Measurements from ENCODE around the gene ADAM19.

Gene ADAM19

DNA sequence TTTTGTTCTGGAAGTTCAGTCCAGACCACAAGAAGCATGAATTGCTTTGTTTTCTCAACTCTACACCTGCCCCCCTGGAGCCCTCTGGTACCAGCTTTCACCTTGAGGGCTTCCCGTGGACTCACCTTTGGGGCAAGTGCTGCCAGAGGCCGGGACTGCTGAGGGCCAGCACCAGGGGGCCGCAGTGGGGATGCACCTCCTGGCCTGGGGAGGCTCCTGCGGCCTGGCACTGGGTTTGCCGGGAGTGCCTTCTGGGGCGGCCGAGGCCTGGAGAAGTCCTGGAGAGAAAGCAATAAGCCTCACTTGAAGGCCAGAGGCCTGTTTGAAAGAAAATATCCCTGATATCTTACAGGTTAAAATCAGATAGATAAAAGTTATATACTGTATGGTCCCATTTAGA, 93.9 kb downstream of the ADAM19 start:
- Histone ChIP-seq H3K36me3 (peaks cover 0 to 30% (median 8%) of the 10 kb centered on the region in 11 experiments; a peak in 10 of 22 replicates), H3K27ac (no peak overlapping the region), H3K9me3 (replicated peaks in 1 of 11) (no peaks in the 10 kb centered on the region), H3K9ac (no peak overlapping the region), H3K4me2 (no peak overlapping the region), H4K20me1 (peaks cover 0 to 5% (median 0%) of the 10 kb centered on the region in 11 experiments; a peak in 1 of 22 replicates), H3K27me3 (no peaks in the 10 kb centered on the region), H3K4me1 (peaks cover 21 to 40% (median 30%) of the 10 kb centered on the region in 10 experiments), H3K4me3 (no peak overlapping the region)
- TF ChIP-seq Cebpa-rat (IDR thresholded peaks at IDR 0.05), result no peak

DNA sequence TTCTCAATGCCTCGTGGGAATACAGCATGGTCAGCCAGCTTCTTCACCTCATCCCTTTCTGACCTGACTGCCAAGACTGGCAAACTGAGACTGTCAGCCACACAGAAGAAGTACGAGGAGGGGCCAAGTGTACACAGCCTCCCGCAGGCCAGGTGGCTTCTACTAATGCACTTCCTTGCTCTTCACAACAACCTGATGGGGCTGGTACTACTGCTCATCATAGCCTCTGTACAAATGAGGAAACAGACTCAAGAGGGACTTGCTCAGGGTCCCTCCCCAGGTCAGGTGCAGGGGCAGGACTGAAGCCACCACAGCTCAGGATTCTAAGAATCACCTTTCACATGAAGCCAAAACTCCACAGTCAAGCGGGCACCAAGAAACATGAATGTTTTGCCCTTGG, 94.3 kb downstream of the ADAM19 start:
- Histone ChIP-seq H4K20me1 (peaks cover 0 to 5% (median 0%) of the 10 kb centered on the region in 11 experiments; a peak in 1 of 22 replicates), H3K36me3 (peaks cover 0 to 30% (median 8%) of the 10 kb centered on the region in 11 experiments; a peak in 10 of 22 replicates), H3K27ac (no peak overlapping the region), H3K4me3 (no peak overlapping the region), H3K4me1 (peaks cover 17 to 36% (median 27%) of the 10 kb centered on the region in 10 experiments), H3K27me3 (no peaks in the 10 kb centered on the region), H3K9me3 (replicated peaks in 1 of 11) (no peaks in the 10 kb centered on the region), H3K9ac (no peak overlapping the region), H3K4me2 (no peak overlapping the region)
- TF ChIP-seq Cebpa-rat (IDR thresholded peaks at IDR 0.05), result no peak

DNA sequence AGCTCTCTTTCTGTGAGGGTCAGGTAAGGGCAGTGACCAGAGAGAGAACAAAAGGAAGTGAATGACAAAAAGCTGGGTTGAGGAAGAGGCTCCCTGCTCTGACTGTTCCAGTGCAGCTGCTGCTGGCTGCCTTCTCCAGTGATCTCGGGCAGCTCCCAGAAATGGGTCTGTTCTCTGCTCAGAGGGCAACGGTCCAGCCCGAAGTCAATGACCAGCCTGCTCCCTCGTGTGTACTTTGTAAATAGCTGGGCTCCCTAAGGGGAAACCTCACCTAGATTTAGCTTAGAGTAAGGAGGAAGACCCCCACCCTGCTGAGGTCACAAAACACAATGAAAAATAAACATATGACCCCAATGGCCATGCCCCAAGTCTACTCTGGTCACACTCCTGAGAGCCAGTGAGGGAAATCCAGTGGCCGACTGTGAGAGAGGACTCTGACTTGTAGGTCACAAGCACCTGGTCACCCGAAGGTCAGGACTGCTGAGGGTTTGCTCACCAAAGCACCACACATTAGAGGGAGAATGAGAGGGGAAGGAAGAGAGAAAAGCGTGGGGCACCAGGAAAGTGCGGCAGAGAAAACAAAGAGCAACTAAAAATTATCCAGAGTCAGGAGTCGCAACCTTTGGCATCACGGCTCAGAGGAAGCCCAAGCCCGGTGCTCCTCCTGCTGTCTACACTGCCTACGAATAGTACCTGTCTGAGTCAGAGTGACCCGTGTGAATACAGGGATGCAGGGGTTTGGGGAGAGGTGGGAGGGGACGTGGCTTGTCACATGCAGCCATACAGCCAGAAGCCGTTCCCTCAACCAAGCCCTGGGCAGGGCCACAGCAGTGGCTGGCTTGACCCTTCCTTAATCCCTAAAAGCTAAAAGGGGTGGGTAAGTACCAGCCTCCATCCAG, 95.7 kb downstream of the ADAM19 start:
- Histone ChIP-seq H3K4me1 (peaks cover 8 to 22% (median 14%) of the 10 kb centered on the region in 10 experiments), H3K27me3 (no peaks in the 10 kb centered on the region), H3K27ac (no peak overlapping the region), H3K9me3 (replicated peaks in 1 of 11) (no peaks in the 10 kb centered on the region), H3K9ac (no peak overlapping the region), H3K4me2 (no peak overlapping the region), H3K4me3 (no peak overlapping the region), H4K20me1 (peaks cover 0 to 3% (median 0%) of the 10 kb centered on the region in 11 experiments; a peak in 1 of 22 replicates), H3K36me3 (peaks cover 0 to 27% (median 8%) of the 10 kb centered on the region in 11 experiments; a peak in 10 of 22 replicates)
- TF ChIP-seq Cebpa-rat (IDR thresholded peaks at IDR 0.05), result no peak

DNA sequence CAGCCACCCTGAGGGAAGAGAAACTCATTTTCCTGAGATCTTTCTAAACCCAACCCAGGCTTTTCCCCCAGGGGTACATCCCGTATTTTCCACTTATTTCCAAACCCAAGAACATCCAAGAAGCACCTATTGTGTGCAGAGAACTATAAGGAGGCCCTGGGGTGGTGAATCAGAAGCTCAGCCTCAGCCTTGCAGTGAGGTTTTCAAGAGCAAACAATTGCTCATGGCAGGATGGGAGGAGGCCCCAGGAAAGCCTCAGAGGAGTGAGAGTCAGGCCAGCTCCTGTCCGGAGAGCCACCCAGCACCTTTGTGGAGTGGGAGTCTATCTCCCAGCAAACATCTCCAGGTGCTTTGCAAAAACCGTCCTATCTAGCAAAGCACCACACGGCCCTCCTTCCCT, 96.4 kb downstream of the ADAM19 start:
- Histone ChIP-seq H3K4me3 (no peak overlapping the region), H3K27ac (no peak overlapping the region), H3K9ac (no peak overlapping the region), H4K20me1 (no peaks in the 10 kb centered on the region), H3K27me3 (no peaks in the 10 kb centered on the region), H3K4me1 (peaks cover 2 to 15% (median 7%) of the 10 kb centered on the region in 10 experiments; a peak in 19 of 20 replicates), H3K9me3 (replicated peaks in 1 of 11) (no peaks in the 10 kb centered on the region), H3K4me2 (no peak overlapping the region; a peak in 1 of 22 replicates), H3K36me3 (peaks cover 0 to 27% (median 8%) of the 10 kb centered on the region in 11 experiments; a peak in 10 of 22 replicates)
- no peak for TF ChIP-seq Cebpa-rat (IDR thresholded peaks at IDR 0.05)

DNA sequence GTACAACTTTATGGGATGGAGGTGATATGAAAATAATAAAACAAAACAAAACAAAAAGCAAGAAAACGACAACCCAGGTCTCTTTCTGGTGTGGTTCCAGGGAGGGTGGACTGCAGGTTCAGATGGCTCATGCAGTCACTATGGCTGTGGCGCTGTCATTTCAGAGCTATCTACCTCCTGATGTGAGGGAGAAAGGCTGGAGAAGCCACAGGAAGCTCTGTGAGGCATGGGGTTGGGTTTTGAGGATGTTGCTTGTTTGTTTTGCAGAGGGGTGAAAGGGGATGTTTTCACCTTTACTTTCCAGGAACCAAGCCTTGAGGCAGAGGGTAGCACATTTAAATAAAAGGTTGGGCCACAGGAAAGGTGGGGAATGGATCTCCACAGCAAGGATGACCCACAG, 96.8 kb downstream of the ADAM19 start:
- no peak overlapping the region for H3K9ac ChIP-seq
- peaks cover 0 to 27% (median 8%) of the 10 kb centered on the region in 11 experiments; a peak in 10 of 22 replicates for H3K36me3 ChIP-seq
- no peaks in the 10 kb centered on the region for H4K20me1 ChIP-seq
- H3K4me1 ChIP-seq, result peaks cover 0 to 16% (median 7%) of the 10 kb centered on the region in 10 experiments; a peak in 14 of 20 replicates
- no peak for TF ChIP-seq Cebpa-rat (IDR thresholded peaks at IDR 0.05)
- H3K4me2 ChIP-seq, result no peak overlapping the region
- no peak overlapping the region for H3K27ac ChIP-seq
- no peak overlapping the region for H3K4me3 ChIP-seq
- no peaks in the 10 kb centered on the region for H3K9me3 ChIP-seq (replicated peaks in 1 of 11)
- H3K27me3 ChIP-seq, result no peaks in the 10 kb centered on the region

DNA sequence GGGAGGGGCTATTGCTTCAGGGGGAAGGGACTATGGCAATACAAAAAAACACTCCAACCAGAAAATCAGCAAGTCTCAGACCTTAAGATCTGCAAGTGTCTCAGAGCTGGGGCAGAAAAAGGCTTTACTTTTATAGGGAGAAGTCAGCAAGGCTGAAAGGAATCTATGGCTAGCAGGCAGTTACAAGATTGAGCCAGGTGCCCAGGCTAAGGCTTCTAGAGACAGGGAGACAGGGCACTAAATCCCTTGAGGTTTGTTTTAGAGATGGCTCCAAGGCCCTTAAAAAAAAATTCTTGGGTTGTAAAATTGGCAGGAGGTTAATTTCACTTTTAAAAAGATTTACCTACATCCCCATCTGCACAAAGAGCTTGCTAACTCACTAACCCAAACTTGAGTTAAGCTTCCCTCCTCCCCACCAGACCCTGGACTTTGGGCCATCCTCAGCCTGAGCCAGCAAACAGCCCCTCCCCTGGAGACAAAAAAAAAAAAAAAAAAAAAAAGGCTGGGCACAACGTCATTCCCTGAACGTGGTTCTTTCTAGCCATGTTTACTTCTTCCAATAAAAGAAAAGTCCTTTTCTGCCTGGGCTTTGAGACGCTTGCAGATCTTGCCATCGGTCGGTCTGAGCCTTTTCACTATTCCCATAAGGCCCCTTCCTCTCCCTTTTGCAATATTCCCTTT, 97.6 kb downstream of the ADAM19 start:
- Histone ChIP-seq H4K20me1 (no peaks in the 10 kb centered on the region), H3K9me3 (replicated peaks in 1 of 11) (no peaks in the 10 kb centered on the region), H3K27me3 (no peaks in the 10 kb centered on the region), H3K4me2 (peak overlapping the region in 1 of 11 experiments; percentile 31; a peak in 1 of 22 replicates), H3K36me3 (peaks cover 0 to 22% (median 8%) of the 10 kb centered on the region in 11 experiments; a peak in 10 of 22 replicates), H3K4me3 (no peak overlapping the region), H3K4me1 (peaks cover 0 to 24% (median 12%) of the 10 kb centered on the region in 10 experiments; a peak in 14 of 20 replicates), H3K9ac (0 out of 22 replicates have a peak overlapping the region, but pooled peaks of 1 of the 11 experiments have one; percentile 12), H3K27ac (no peak overlapping the region)
- TF ChIP-seq Cebpa-rat (IDR thresholded peaks at IDR 0.05), result no peak

DNA sequence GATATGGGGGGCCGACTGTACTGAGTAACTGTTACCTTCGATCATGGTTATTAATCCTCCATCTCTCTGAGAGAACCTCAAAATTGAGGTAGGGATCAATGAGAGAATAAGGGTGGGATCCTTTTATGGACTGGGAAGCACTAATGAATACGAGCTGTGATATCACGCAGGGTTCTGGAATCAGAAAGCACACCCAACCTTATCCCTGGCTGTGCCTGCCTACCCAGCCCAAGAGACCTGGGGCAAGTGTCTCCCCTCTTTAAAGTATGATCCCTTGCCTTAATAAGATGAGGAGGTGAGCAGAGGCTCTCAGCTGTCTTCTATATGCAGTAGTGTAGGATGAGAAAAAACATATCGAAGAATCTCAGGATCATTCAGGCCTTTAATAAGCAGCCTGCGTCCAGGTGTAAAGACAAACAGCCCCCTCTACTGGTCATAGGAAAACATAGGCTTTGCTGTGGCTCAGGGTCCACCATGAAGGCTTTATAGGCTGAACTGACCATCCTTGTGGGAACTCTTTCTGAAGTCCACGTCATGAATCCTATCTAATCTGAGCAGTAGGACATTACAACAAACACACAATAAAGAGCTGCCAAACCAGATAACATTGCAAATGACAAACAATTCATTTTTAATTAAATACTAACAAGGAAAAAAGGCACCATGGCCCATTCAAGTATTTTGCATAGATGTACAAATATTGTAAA, 98.7 kb downstream of the ADAM19 start:
- no peak for TF ChIP-seq Cebpa-rat (IDR thresholded peaks at IDR 0.05)

DNA sequence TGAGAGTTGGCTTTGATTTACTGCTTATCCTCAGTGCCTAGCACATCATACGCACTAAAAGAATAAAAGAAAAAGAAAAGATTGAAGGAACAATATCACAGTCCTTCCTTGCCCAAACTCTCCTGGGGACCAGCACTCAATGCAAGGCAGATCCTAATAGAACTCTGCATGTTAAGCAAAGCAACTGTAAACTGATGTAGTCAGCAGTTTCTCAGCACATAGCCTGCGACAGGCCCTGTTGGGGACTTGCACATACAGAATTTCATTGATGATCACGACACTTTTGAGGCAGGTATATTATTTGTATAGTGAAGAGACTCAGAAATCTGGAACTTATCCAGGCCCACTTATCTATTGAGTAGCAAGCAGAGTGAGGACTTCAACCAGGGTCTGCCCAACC, 100.1 kb downstream of the ADAM19 start:
- Histone ChIP-seq H3K4me1 (peaks cover 0 to 26% (median 12%) of the 10 kb centered on the region in 10 experiments; a peak in 14 of 20 replicates), H3K36me3 (peaks cover 0 to 7% (median 0%) of the 10 kb centered on the region in 11 experiments; a peak in 6 of 22 replicates), H3K27me3 (no peaks in the 10 kb centered on the region), H3K9ac (no peak overlapping the region), H3K27ac (no peak overlapping the region), H4K20me1 (no peaks in the 10 kb centered on the region), H3K9me3 (replicated peaks in 1 of 11) (no peaks in the 10 kb centered on the region), H3K4me2 (no peak overlapping the region), H3K4me3 (no peak overlapping the region)
- TF ChIP-seq Cebpa-rat (IDR thresholded peaks at IDR 0.05), result no peak

More for the DNA sequence above, 98.7 kb downstream of the ADAM19 start:
- Histone ChIP-seq H3K4me3 (no peak overlapping the region), H3K9ac (no peak overlapping the region), H3K9me3 (replicated peaks in 1 of 11) (no peaks in the 10 kb centered on the region), H3K27me3 (no peaks in the 10 kb centered on the region), H3K4me1 (peaks cover 0 to 26% (median 12%) of the 10 kb centered on the region in 10 experiments; a peak in 14 of 20 replicates), H3K27ac (no peak overlapping the region), H4K20me1 (no peaks in the 10 kb centered on the region), H3K36me3 (peaks cover 0 to 21% (median 8%) of the 10 kb centered on the region in 11 experiments; a peak in 10 of 22 replicates), H3K4me2 (no peak overlapping the region)
